ENCODE data around the gene CCDC6. TPM values are rescaled to one million over a fixed set of nuclear protein-coding genes. Genes with fewer than 3 reads are reported as not detected.
"Not testable (repeated sequence)": the region's sequence is repeated elsewhere in the genome, so short reads cannot be mapped to it uniquely, and the experiment has no call there.

Gene CCDC6
- total RNA-seq, 2 experiments from 2014 or later, result 9.5 to 25.4 TPM

- no peak overlapping the region for H3K4me3 ChIP-seq (ENCODE audit: low read depth, low read length, poor library complexity, severe bottlenecking)
Measured at GRCh38 chr10:59876695-59877094, 29.7 kb downstream of the CCDC6 start.

GRCh38 chr10:59876208-59876607, 30.1 kb downstream of the CCDC6 start:
- BruUV-seq (replicated peaks); H3K36me3 ChIP-seq (ENCODE audit: insufficient read depth, low read length); H3K9me2 ChIP-seq (ENCODE audit: insufficient read depth, low read length); H2AFZ ChIP-seq (ENCODE audit: low read length); H3K9me3 ChIP-seq (ENCODE audit: low read length); intact Hi-C loops (cut with micrococcal nuclease; ENCODE audit: unreplicated experiment); H3K4me3 ChIP-seq (ENCODE audit: low read depth, low read length, poor library complexity, severe bottlenecking): not testable (repeated sequence)
- H3K79me2 ChIP-seq (ENCODE audit: insufficient read depth, low read depth, low read length), result peaks cover 75% of the 10 kb centered on the region
- ChIA-PET POLR2A (interaction anchor here (0.6 to 1.4 kb wide), 4 partner anchors 30 to 1255 kb away, joined by 3 to 8 read pairs (median 6); partner anchors contain the start of gene CCDC6), CTCF (ENCODE audit: unreplicated experiment) (interaction anchor here (0.5 kb wide), 1 partner anchor 147 kb away, joined by 4 read pairs; no protein-coding TSS in a partner anchor)
- peak overlapping the region; percentile 41; the same call in 1 of the 2 replicates for H3K4me2 ChIP-seq (ENCODE audit: low read length)
- peak overlapping the region; percentile 33 for H3K27ac ChIP-seq (ENCODE audit: low read depth, low read length, poor library complexity, severe bottlenecking)
- H3K4me1 ChIP-seq (ENCODE audit: insufficient read depth, low read length, poor library complexity, severe bottlenecking), result peaks cover 48% of the 10 kb centered on the region
- peak; percentile 73 for DNase-seq (ENCODE audit: low spot score)
- peaks cover 74% of the 10 kb centered on the region for H4K20me1 ChIP-seq (ENCODE audit: insufficient read depth, low read length)

More at GRCh38 chr10:59876695-59877094, 29.7 kb downstream of the CCDC6 start:
- H4K20me1 ChIP-seq (ENCODE audit: insufficient read depth, low read length), result peaks cover 77% of the 10 kb centered on the region
- DNase-seq (ENCODE audit: low spot score), result no peak
- H3K9me2 ChIP-seq (ENCODE audit: insufficient read depth, low read length), result no peaks in the 10 kb centered on the region
- TF ChIP-seq EZH2phosphoT487 (IDR thresholded peaks at IDR 0.05; ENCODE audit: borderline replicate concordance, low read depth, low read length) (no peak), CTCF (conservative IDR thresholded peaks at IDR 0.05; ENCODE audit: low read length) (no peak)
- POLR2A ChIA-PET, result interaction anchor here (0.6 to 1.4 kb wide), 5 partner anchors 29 to 1255 kb away, joined by 3 to 8 read pairs (median 5); partner anchors contain the start of gene CCDC6
- H3K9me3 ChIP-seq (ENCODE audit: low read length), result no peaks in the 10 kb centered on the region
- H3K79me2 ChIP-seq (ENCODE audit: insufficient read depth, low read depth, low read length), result peaks cover 72% of the 10 kb centered on the region
- H3K27ac ChIP-seq (ENCODE audit: low read depth, low read length, poor library complexity, severe bottlenecking), result peak overlapping the region; percentile 33
- H2AFZ ChIP-seq (ENCODE audit: low read length), result no peak overlapping the region
- BruUV-seq (replicated peaks), result no TSS peak
- H3K36me3 ChIP-seq (ENCODE audit: insufficient read depth, low read length), result no peaks in the 10 kb centered on the region
- CTCF ChIA-PET (ENCODE audit: unreplicated experiment), result interaction anchor here (0.5 kb wide), 1 partner anchor 147 kb away, joined by 4 read pairs; no protein-coding TSS in a partner anchor
- H3K4me1 ChIP-seq (ENCODE audit: insufficient read depth, low read length, poor library complexity, severe bottlenecking), result peaks cover 48% of the 10 kb centered on the region
- intact Hi-C loops (cut with micrococcal nuclease; ENCODE audit: unreplicated experiment), result no loop called here
- peak overlapping the region; percentile 41; the same call in 1 of the 2 replicates for H3K4me2 ChIP-seq (ENCODE audit: low read length)

GRCh38 chr10:59873896-59874295, 32.5 kb downstream of the CCDC6 start:
- BruUV-seq (replicated peaks), result no TSS peak
- H3K79me2 ChIP-seq (ENCODE audit: insufficient read depth, low read depth, low read length), result peaks cover 62% of the 10 kb centered on the region
- intact Hi-C loops (cut with micrococcal nuclease; ENCODE audit: unreplicated experiment), result no loop called here
- peaks cover 64% of the 10 kb centered on the region for H4K20me1 ChIP-seq (ENCODE audit: insufficient read depth, low read length)
- no peaks in the 10 kb centered on the region for H3K36me3 ChIP-seq (ENCODE audit: insufficient read depth, low read length)
- ChIA-PET POLR2A (interaction anchor here (0.8 to 1.1 kb wide), 2 partner anchors 10 to 39 kb away, joined by 5 read pairs; no protein-coding TSS in a partner anchor), CTCF (ENCODE audit: unreplicated experiment) (no interaction called here)
- no peak for TF ChIP-seq EZH2phosphoT487 (IDR thresholded peaks at IDR 0.05; ENCODE audit: borderline replicate concordance, low read depth, low read length)
- no peak for TF ChIP-seq CTCF (conservative IDR thresholded peaks at IDR 0.05; ENCODE audit: low read length)
- no peak overlapping the region for H3K4me3 ChIP-seq (ENCODE audit: low read depth, low read length, poor library complexity, severe bottlenecking)
- peak; percentile 10 for DNase-seq (ENCODE audit: low spot score)
- peaks cover 48% of the 10 kb centered on the region for H3K4me1 ChIP-seq (ENCODE audit: insufficient read depth, low read length, poor library complexity, severe bottlenecking)
- H2AFZ ChIP-seq (ENCODE audit: low read length), result no peak overlapping the region
- H3K9me3 ChIP-seq (ENCODE audit: low read length), result no peaks in the 10 kb centered on the region
- no peaks in the 10 kb centered on the region for H3K9me2 ChIP-seq (ENCODE audit: insufficient read depth, low read length)
- peak overlapping the region; percentile 24; the same call in 1 of the 2 replicates for H3K4me2 ChIP-seq (ENCODE audit: low read length)
- no peak overlapping the region for H3K27ac ChIP-seq (ENCODE audit: low read depth, low read length, poor library complexity, severe bottlenecking)

Measured in OCI-LY7 (cell line).